ENCODE data around the gene ZFHX3.
"Not testable (repeated sequence)": the region's sequence is repeated elsewhere in the genome, so short reads cannot be mapped to it uniquely, and the experiment has no call there.

The ZFHX3 gene

DNA sequence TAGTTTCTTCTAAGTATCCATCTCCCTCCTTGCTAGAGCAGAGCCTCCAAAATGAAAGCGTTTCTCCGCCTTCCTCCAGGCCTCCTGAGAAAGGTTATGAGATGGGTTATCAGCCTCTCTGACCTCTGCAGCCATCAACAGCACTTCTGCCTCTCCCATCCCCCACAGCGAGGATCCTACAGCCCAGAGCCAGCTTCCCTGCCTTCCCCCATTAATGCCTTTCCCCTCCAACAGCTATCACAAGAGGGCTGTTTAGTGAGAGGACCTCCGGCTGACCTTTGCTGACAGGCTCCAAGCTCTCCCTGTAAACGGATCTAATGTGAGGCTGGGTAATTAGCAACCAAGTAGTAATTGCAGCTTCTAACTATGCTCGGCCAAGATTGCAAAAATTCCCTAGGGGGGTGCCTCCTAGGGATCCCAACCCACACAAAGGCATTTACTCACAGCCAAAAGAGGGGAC lies 55.8 kb downstream of the ZFHX3 start:
- DNase-seq, result no peak

DNA sequence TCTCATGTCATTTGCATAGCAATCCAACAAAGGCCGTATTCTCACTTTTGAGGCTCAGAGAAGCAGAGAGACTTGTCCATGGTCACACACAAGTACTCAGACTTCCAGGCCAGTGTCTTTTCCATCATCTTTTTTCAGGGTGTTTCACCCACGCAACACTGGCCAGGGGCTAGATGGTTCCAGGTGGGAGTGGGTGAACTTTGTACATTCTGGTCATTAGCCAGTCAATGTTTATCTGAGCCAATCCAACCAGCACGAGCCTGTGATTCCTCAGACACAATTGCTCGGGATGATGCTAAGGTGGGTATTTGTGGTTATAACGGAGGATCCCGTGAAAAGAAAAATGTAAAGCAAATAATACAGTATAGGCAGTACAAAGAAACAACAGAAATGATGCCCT lies 56.3 kb downstream of the ZFHX3 start:
- DNase-seq, result no peak

DNA sequence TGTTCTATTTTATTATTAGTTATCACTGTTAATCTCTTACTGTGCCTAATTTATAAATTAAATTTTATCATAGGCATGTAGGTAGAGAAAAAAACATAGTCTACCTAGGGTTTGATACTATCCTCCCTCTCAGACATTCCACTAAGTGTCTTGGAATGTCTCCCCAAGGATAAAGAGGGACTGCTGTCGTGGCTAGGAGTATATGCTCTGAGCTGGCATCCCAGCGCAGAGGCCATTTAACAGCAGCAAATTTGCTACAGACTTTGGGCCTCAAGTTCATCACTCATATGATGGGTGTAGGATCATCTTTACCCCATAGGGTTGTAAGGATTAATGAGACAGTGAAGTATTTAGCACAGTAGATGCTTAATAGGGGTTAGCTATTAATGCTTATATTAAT lies 56.7 kb downstream of the ZFHX3 start:
- no peak for DNase-seq

DNA sequence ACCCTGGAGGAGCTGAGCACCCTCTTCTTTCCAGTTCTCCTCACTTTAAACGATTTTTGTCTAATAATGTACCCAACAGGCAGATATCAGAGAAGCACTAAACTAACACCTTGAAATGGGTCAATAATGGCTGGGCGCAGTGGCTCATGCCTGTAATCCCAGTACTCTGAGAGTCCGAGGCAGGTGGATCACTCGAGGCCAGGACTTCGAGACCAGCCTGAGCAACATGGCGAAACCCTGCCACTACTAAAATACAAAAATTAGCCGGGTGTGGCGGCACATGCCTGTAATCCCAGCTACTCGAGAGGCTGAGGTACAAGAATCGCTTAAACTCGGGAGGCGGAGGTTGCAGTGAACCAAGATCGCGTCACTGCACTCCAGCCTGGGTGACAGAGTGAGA lies 57.4 kb downstream of the ZFHX3 start:
- DNase-seq, result no peak

DNA sequence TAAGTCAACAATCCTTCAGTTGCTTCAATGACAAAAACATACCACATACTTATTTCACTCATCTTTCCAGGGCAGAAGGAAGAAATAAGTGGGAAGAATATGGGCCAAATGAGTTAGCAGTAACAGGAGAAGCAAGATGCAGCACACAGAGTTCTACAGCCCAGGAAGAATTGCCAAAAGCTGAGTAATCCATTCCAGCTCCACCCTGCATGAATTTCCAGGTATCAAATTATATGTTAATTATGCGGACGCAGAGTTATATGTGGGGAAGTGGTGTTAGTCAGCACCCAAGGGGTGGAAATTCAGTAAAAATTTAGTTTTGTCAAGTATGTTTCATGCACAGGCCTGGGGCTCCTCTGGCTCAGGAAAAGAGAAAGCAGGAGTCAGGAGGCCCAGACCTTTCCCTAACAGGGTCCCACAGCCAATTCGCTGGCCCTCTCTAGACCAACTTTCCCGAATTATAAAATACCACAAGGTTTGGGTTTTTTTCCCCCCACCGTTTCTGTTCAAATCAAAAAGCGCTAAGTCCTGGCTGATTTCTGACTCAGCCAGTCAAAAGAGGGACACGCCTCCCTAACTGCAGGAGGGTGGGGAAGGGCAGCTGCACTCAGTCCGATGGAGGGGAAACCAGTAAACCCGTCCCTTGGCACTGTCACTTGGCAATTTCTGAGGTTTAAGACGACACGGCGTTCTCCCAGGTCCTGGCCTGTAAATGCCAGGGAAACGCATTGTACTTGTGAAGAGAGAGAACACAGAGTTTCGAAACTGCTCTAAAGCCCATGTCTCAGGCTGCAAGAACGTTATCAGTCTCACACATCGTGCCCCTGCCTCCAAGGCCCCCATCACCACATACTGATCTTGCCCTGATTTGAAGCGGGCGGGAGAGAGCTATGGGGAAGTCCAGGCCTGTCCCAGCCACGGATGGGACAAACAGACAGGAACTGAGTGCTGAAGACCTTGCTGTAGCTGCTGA lies 58.1 kb downstream of the ZFHX3 start:
- peak; percentile 31 to 55 for DNase-seq

DNA sequence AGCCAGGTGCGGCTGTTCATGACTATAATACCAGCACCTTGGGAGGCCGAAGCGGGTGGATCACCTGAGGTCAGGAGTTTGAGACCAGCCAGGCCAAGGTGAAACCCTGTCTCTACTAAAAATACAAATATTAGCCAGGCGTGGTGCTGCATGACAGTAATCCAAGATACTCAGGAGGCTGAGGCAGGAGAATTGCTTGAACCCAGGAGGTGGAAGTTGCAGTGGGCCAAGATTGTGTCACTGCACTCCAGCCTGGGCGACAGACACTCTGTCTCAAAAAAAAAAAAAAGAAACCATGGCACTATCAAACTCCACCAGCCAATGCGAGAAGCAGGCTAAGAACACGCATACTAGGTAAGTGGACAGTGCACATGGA lies 58.7 kb downstream of the ZFHX3 start:
- DNase-seq, result not testable (repeated sequence)

DNA sequence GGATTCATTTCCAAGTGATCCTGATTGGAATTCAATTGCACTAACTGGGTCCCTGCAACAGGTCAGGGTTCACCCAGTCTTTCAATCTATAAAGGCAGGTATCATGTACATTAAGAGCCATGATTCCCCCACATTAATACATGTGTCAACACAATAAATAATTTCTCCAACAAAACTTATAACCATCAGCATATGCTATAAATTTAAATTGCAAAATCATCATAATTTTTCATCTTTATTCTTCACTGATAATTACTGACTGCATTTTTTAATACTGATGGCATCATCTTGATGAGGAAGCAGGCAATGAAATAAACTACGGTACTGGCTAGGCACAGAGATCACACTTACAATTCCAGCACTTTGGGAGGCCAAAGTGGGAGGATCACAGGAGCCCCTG lies 59.4 kb downstream of the ZFHX3 start:
- DNase-seq, result no peak

DNA sequence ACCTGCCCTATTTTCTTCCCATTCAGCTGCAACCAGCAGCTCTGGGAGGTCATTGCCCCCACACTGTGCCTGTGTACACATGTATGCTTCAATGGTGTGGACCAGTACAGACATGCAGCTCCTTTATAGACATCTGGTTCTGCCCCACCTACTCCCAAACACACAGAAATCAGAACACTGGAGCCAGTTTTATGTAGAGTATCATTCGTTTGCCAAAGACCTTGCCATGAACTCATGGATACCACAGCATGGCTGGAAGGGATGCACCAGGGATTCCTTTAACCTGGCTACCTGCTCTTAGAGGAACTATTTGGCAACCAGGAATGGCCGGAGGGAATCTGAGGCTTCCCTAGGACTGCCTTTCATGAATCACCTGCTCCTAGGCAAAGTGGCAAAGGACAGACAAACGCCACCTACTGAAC lies 60.4 kb downstream of the ZFHX3 start:
- DNase-seq, result no peak

DNA sequence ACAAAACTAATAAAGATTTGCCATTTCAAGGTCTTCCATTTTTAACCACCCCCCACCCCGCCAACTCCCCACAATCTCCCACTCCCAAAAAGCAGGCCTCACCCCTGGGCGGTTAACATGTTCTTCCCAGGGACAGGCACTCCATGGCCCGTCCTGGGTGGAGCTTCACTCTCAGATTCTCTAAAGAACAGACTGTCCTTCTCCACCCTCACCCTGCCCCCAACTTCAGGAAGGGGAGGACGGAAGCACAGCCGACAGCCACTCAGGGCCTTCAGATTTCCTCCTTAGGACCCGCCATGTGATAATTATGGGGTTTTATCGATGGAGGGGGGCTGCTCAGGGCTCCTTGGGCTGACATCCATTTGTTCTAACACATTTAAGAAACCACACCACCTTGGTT lies 61.9 kb downstream of the ZFHX3 start:
- no peak for DNase-seq

DNA sequence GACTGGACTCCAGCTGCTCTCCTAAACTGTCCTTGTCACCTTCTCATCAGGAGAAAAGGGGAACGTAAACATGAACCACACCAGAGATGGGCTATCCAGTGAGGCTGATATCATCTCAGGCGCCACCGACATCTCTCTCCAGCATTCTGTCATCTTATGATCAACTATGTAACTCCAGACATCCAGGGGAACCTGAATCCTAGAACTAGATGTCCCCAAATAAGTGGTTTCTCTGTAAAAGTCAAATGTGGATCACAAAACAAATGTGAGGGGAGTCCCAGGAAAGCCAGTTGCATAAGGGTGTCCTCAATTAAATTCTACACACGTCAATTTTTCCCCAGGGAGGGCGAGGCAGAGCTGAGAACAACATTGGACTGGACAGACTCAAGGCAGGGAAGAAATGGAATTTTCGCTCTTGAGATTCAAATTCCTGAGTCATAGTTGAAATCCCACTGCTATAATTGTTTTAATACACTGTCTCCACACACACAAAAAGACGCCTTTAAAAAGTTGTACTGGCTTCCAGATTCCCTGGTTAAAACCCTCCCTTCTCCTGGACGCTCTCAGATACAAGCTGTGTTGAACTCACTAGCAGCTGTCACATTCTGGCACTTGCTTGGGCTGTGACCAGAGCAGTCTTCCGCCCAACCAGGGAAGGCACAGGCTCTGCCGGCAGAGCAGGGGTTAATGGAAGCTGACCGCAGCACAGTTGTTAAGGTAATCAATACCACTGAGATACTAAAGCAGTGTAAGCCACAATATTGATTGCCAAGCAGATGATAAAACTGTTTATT lies 62.6 kb downstream of the ZFHX3 start:
- no peak for DNase-seq

DNA sequence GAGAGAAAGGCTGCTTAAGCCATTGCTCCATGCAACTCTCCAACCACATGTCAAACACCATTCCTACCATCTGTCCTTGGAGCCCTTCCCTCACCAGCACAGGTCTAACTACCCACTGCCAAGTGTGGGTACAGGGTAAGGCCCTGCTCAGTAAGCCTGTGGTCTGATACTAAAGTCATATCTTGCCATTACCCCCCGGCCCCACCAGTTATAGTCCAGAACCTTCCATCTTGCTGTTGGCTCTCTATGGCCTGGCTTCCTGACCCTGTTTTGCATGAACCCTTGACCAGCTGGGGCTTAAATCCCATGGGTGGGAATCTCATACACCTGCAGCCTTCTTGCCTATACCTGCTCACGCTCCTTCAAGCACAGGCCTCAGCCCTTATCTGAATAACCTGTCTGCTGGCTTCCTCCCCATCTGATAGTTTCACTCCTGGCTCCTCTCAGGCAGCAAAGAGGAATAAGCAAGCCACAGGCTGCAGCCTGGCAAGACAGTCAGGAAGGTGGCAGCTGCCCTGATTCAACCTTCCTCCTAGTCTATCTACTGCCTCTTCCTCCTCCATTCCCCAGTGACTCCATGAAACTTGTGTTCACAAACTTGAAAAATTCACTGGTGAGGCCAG lies 64.1 kb downstream of the ZFHX3 start:
- DNase-seq, result no peak

DNA sequence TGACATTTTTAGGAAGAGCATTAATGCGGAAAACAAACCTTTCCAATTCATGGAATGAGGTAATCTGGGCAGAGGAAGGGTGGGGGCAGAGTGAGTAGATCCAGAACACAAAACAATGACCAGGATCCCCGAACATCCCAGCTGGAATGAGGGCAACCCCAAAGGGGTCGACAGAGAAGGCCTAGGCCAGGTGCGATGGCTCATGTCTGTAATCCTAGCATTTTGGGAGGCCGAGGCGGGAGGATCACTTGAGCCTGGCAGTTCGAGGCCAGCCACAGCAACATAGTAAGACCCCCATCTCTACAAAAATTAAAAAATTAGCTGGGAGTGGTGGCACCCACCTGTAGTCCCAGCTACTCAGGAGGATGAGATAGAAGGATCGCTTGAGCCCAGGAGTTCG lies 64.7 kb downstream of the ZFHX3 start:
- DNase-seq, result no peak

DNA sequence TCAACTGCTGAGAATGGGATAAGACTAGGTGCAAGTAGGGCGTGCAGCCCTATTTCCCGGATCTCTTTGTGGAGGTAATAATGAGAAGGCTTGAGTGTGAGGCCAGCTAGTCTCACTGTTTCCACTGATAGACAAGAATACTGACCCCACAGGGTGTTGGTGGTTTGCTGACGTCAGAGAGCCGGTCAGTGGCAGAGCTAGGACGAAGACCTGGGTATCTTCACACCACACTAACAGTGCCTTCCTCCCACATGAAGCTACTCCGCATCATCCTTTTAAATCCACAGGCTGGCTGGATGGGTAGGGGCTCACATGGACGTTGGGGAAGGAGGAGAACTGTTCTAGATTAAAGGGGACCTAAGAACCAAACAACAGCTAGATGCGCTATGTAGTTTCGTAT lies 68.0 kb downstream of the ZFHX3 start:
- DNase-seq, result no peak

DNA sequence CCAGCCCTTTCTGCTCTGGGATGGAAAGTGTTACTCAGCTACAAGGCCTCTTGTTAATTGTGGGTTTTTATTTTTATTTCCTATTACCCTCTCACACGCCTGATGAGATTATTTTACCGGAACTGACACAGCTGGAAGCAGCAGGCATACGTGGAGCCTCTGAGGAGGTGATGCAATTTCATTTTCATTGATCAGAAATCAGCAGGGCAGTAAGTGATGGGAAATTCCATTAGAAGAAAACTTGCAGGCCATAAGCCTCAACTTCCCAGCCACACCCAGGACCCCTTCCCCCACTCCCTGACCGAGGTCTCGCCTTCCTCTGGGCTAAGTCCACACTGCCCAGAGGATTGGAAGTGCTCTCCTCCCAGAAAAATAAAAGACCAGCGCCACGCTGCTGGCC lies 69.7 kb downstream of the ZFHX3 start:
- DNase-seq, result peak in 1 of 2 donors; percentile 63

DNA sequence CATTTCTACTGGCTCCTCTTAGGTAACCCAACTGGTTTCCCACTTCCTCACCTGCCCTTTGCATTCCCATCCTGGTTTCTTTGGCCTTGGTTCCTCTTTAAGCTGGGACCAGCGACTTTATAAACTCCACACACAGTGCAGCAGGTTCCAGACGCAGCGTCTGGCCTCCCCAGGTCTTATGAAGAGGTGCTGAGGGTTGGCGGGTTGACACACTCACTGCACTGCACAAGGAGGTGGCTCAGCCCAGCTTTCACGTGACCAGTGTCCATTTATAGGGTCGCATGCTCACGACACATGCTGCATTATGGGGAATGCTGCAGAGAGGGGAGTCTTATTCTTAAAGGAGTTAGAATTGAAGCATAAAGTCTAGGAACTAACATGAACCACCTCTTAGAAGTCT lies 70.8 kb downstream of the ZFHX3 start:
- DNase-seq, result no peak

DNA sequence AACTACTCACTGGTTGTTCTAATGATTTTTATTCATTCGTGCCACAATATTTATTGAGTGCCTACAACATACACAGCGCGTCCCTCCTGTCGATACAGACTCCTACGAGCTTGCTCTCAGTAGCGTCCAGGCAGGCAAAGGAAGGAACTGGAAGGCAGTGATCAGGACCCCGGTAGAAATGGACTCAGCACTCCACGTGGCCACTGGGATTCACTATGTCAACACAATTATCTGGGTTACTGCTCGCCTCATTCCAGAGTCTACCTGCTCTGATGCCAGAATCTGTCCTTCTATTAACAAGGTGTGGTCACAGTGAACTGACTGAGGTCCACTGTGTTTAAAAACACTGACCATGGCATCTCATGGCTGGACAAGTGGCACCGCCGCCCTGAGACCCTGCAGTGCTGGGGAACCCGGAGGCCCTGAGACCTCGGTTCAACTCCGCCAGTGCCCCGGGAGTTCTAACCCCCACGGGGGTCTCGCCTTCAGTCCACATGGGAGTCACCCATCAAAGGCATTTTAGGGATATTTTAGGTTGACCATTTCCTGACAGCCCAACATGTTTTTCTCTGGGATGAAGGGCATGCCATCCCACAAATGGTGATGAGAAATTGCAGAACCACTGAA lies 71.4 kb downstream of the ZFHX3 start:
- DNase-seq, result peak in 1 of 2 donors; percentile 15

DNA sequence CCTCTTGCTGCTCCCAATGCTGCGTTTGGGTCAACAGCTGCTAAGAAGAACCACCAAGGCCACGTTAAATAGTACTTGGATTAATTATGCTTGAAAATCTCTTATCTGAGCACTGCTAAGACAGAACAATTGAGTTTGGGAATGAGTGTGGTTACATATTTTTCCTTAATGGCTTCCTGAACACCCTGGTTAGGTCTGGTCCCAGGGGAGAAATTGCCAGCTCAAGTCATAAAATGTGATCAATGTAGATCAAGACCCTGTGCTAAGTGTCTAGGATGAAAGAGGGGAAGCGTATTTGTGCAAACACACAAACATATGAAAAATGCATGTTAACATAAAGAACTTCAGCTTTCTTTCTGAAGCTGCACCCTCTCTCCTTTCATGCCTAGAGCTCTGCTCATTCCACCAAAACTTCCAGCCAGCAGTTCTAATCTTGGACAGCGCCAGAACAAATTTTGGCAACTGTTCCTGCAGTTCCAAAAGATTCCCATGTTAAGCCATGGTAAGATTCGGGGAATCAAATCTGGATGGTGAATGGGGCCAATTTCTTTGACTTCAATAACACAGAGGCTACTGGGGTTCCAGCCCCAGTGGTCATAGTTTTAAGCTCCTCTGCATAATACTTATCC lies 72.0 kb downstream of the ZFHX3 start:
- DNase-seq, result no peak

DNA sequence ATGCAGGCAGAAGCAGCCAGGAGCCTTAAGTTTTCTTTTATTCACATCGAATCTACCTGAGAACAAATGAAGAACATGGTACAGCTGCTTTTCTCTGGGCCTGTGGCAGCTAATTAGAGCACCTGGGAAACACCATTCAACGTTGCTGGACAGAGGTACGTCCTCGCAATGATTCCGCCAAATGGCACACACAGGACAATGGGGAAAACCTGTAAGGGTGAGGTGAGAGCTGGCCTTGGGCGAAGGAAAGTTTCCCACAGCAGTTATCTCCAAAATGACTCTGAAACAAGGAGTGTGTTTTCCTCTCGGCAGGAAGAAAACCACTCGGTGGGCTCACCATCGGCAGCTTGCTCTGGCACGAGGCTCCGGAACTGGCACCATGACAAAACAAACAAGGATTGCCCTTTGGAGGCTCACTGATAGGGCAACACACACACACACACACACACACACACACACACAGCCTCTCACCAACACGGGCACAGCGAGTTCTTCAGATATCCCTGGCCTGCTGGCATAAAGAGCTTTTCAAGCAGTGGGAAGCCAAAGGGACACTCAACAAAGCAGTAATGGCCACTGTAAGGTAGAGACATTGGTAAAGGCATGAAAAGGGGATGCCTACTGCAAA lies 73.7 kb downstream of the ZFHX3 start:
- no peak for DNase-seq

DNA sequence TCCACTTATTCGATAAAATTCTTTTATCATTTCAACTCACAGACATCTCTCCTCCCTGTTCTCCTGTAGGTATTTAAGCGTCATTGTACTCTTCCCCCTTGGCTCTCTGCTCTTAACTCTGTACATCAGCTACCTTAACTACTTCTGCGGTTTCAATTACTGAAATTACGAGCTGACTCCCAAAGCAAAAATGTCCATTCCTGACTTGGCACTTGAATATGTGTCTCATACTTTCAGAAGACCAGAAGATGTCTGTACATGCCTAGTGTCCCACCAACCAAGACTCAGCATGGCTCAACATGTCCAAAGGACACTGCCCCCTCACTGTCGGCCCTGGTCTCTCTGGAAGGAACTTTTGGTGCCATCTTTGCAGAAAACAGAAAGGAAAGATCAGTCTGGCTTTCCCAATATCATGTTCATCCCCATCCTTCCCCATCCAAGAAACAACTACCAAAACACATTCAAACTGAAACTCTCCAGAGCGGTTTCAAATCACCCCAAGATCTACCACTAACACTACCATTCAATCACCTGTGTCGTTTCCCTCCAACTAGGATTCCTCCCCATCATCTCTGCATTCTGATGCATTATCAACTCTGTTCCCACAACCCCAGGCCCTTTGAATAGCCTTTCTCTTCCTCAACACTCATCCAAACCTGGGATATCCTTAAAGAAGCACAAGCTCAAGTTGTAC lies 74.9 kb downstream of the ZFHX3 start:
- no peak for DNase-seq

DNA sequence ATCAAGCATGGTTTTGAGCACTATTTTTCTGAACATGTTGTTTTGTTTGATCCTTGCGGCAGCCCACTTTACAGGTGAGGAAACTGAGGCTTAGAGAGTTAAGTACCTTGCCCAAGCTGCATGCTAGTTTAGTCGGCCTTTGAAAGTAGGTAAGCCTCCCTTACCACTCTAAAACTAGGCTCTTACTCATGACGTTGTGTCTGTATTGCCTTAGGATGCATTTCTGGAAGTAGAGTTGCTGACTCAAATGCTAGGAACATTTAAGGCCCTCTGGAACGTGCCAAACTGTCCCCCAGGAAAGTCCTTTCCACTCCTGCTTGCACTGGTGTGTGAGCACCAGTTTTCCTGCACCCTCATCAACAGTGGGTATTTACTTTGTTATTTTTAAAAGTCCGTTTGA lies 76.6 kb downstream of the ZFHX3 start:
- DNase-seq, result no peak

DNA sequence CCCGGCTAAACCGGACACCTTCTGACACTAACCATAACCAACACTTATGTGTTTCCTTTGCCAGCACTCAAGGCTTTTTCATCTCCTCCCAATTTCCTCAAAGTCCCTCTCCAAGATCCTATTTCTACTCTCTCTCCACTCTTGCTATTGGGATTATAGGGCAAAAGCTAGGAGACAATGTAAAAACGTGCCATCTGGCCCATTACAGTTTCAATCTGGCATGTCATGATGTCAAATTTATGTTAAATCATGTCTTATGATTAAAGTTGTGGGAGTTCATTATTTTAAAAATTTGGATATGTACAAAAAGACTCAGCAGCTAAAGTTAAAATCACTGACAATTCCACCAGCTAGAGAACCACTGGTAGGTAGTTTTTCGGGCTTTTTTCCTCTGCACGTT lies 77.3 kb downstream of the ZFHX3 start:
- DNase-seq, result no peak
